IMR-90 (cell line): ENCODE measurements around the gene ASB12. TPM values are rescaled to one million over a fixed set of nuclear protein-coding genes. Genes with fewer than 3 reads are reported as not detected.
"Not testable (repeated sequence)": the region's sequence is repeated elsewhere in the genome, so short reads cannot be mapped to it uniquely, and the experiment has no call there.

Source experiments
- ATAC-seq: fragments of 200-7000 bp; cut with Tn5 transposase; 2 replicates; pipeline ENCODE4 v1.9.1; 2020; ENCODE audit warnings: low read depth, mild to moderate bottlenecking, moderate library complexity
- BruUV-seq: library from RNA; stranded (reverse); fragments of 400-500 nt; replicated peaks from 2 replicates; lab custom pipeline; 2021; lab: Mats Ljungman, UMichigan
- CTCF ChIA-PET: fragments of 300-600 bp; formaldehyde crosslinking; extraction: SDS; loops from one replicate; lab custom pipeline; 2021; ENCODE audit warnings: antibody characterized with exemption; lab: Yijun Ruan, JAX
- POLR2A ChIA-PET: fragments of 300-600 bp; sonication (Branson Sonifier 250); formaldehyde crosslinking; loops from one replicate; lab custom pipeline; 2022; ENCODE audit warnings: antibody characterized with exemption; ENCODE audit not compliant: unreplicated experiment; lab: Charles Lee
- DNase-seq: peaks from one replicate; pipeline ENCODE4 v3.0.0; 2013
- H2AFZ ChIP-seq: replicated peaks from 2 replicates; pipeline ENCODE3; 2013; ENCODE audit warnings: low read length, mild to moderate bottlenecking; ENCODE audit not compliant: poor library complexity
- H2AK5ac ChIP-seq: 2 replicates; pipeline ENCODE4 v1.6.1; 2013; ENCODE audit warnings: low read depth, low read length, inconsistent platforms
- H2AK9ac ChIP-seq: replicated peaks from 2 replicates; pipeline ENCODE3; 2013; ENCODE audit warnings: mild to moderate bottlenecking, low read depth, low read length, moderate library complexity; ENCODE audit not compliant: poor library complexity
- H2BK120ac ChIP-seq: 2 replicates; pipeline ENCODE4 v1.6.1; 2013; ENCODE audit warnings: low read depth, low read length, inconsistent platforms
- H2BK15ac ChIP-seq: 3 replicates; pipeline ENCODE4 v1.6.1; 2013; ENCODE audit warnings: low read depth, low read length, inconsistent platforms
- H2BK20ac ChIP-seq: 2 replicates; pipeline ENCODE4 v1.6.1; 2013; ENCODE audit warnings: low read depth, mild to moderate bottlenecking, inconsistent platforms, low read length, moderate library complexity
- H2BK5ac ChIP-seq: 2 replicates; pipeline ENCODE4 v1.6.1; 2013; ENCODE audit warnings: mild to moderate bottlenecking, low read depth, low read length, inconsistent platforms; ENCODE audit not compliant: poor library complexity, severe bottlenecking
- H3K14ac ChIP-seq: replicated peaks from 2 replicates; pipeline ENCODE4 v1.6.1; 2013; ENCODE audit warnings: low read depth, low read length, inconsistent platforms
- H3K18ac ChIP-seq: 2 replicates; pipeline ENCODE4 v1.6.1; 2013; ENCODE audit warnings: low read depth, low read length, control low read depth
- H3K23ac ChIP-seq: 2 replicates; pipeline ENCODE4 v1.6.1; 2013; ENCODE audit warnings: low read depth, low read length, inconsistent platforms
- H3K27ac ChIP-seq: 2 replicates; pipeline ENCODE4 v1.5.1; 2013; ENCODE audit warnings: mild to moderate bottlenecking, control low read depth, low read length; ENCODE audit not compliant: insufficient read depth
- H3K27me3 ChIP-seq: 2 replicates; pipeline ENCODE4 v1.6.1; 2013; ENCODE audit warnings: low read length; ENCODE audit not compliant: control insufficient read depth, insufficient read depth
- H3K36me3 ChIP-seq: 2 replicates; pipeline ENCODE4 v1.6.1; 2013; ENCODE audit warnings: low read length, mixed read lengths; ENCODE audit not compliant: control insufficient read depth, insufficient read depth
- H3K4ac ChIP-seq: 2 replicates; pipeline ENCODE4 v1.6.1; 2013; ENCODE audit warnings: low read depth, low read length, inconsistent platforms
- H3K4me1 ChIP-seq: 2 replicates; pipeline ENCODE4 v1.6.1; 2013; ENCODE audit warnings: low read length, mixed read lengths; ENCODE audit not compliant: control insufficient read depth, insufficient read depth
- H3K4me2 ChIP-seq: 2 replicates; pipeline ENCODE4 v1.6.1; 2013; ENCODE audit warnings: low read depth, mild to moderate bottlenecking, control low read depth, low read length, moderate library complexity
- H3K4me3 ChIP-seq: 2 replicates; pipeline ENCODE4 v1.5.1; 2013; ENCODE audit warnings: low read depth, mild to moderate bottlenecking, control low read depth, low read length, moderate library complexity; ENCODE audit not compliant: insufficient read depth
- H3K56ac ChIP-seq: 2 replicates; pipeline ENCODE4 v1.6.1; 2013; ENCODE audit warnings: low read length, inconsistent platforms; ENCODE audit not compliant: insufficient read depth; ENCODE audit errors: extremely low read depth
- H3K79me1 ChIP-seq, 2 experiments: 2 replicates each; pipeline ENCODE4 v1.6.1; 2013; ENCODE audit warnings: low read length in 2 of 2, inconsistent platforms in 1 of 2, low read depth in 1 of 2
- H3K9ac ChIP-seq: 2 replicates; pipeline ENCODE4 v1.6.1; 2013; ENCODE audit warnings: low read depth, low read length, control low read depth
- H3K9me1 ChIP-seq: 2 replicates; pipeline ENCODE4 v1.6.1; 2013; ENCODE audit warnings: low read length, inconsistent platforms; ENCODE audit not compliant: insufficient read depth
- H3K9me3 ChIP-seq: 2 replicates; pipeline ENCODE4 v1.6.1; 2013; ENCODE audit warnings: low read length; ENCODE audit not compliant: control insufficient read depth, insufficient read depth
- H4K20me1 ChIP-seq: 2 replicates; pipeline ENCODE4 v1.6.1; 2013; ENCODE audit warnings: low read length, inconsistent platforms; ENCODE audit not compliant: insufficient read depth
- H4K5ac ChIP-seq: 2 replicates; pipeline ENCODE4 v1.6.1; 2013; ENCODE audit warnings: mild to moderate bottlenecking, low read depth, low read length, control low read depth
- H4K8ac ChIP-seq, 2 experiments: 2 replicates each; pipeline ENCODE4 v1.6.1; 2013; ENCODE audit warnings: low read depth in 2 of 2, low read length in 2 of 2, control low read depth in 1 of 2, inconsistent platforms in 1 of 2
- H4K91ac ChIP-seq: 2 replicates; pipeline ENCODE4 v1.6.1; 2013; ENCODE audit warnings: low read depth, low read length, inconsistent platforms; ENCODE audit not compliant: insufficient read depth
- CEBPB ChIP-seq: IDR thresholded peaks from 2 replicates; pipeline ENCODE4 v1.6.1; 2012; ENCODE audit warnings: low read depth, low read length, improper control_type of control experiment
- CTCF ChIP-seq: conservative IDR thresholded peaks from 2 replicates; pipeline ENCODE4 v1.5.1; 2012; ENCODE audit warnings: mild to moderate bottlenecking, low read depth, low read length, improper control_type of control experiment
- FOS ChIP-seq: fragments of 150-350 bp; IDR thresholded peaks from 2 replicates; pipeline ENCODE4 v1.6.1; 2016; ENCODE audit warnings: low read depth, low read length
- MXI1 ChIP-seq: IDR thresholded peaks from 2 replicates; pipeline ENCODE4 v1.6.1; 2012; ENCODE audit warnings: low read depth, mild to moderate bottlenecking, low read length, moderate library complexity, borderline replicate concordance
- SMC3 ChIP-seq: fragments of 150-350 bp; IDR thresholded peaks from 2 replicates; pipeline ENCODE4 v1.6.1; 2016; ENCODE audit warnings: low read depth, mild to moderate bottlenecking, antibody characterized with exemption, low read length, moderate library complexity
- USF2 ChIP-seq: fragments of 150-350 bp; IDR thresholded peaks from 2 replicates; pipeline ENCODE4 v1.6.1; 2017; ENCODE audit warnings: mild to moderate bottlenecking, antibody characterized with exemption, low read length, low read depth
- WGBS, 2 experiments: methylation state at CpG; one replicate each; pipeline versions ENCODE4 v1.1.5 to v1.1.7; 2013; ENCODE audit warnings: missing lambda C conversion rate in 2 of 2; ENCODE audit not compliant: insufficient read length in 1 of 2; ENCODE audit errors: extremely low coverage in 2 of 2; 5-methylcytosine and 5-hydroxymethylcytosine counted together
- dilution Hi-C: fragments of 300-500 bp; cut with HindIII; formaldehyde crosslinking; loops from one replicate; pipeline ENCODE4 v1.14.3; 2018; ENCODE audit warnings: low sequenced_read_pairs; ENCODE audit not compliant: unreplicated experiment
- in situ Hi-C: fragments of 300-500 bp; cut with MboI; formaldehyde crosslinking; loops from 3 replicates; pipeline ENCODE4 v1.14.3; 2019; ENCODE audit warnings: low sequenced_read_pairs, inconsistent platforms, mixed read lengths
- intact Hi-C: fragments of 100-400 bp; cut with micrococcal nuclease; formaldehyde crosslinking; loops from 2 replicates; pipeline ENCODE4 v1.10.0; 2022
- polyA plus RNA-seq, 3 experiments: library from polyadenylated mRNA; depleted of rRNA; stranded (reverse); fragments of >200 nt; gene quantifications; 2 replicates each; pipeline ENCODE4 v1.2.3, GENCODE V29; 2012; ENCODE audit warnings: low replicate concordance in 1 of 3
- total RNA-seq: library from RNA; depleted of rRNA; stranded (reverse); fragments of >200 nt; gene quantifications from 2 replicates; pipeline ENCODE4 v1.2.3, GENCODE V29; 2012

The ASB12 gene
- total and polyA plus RNA-seq, 2 of the 4 experiments (the other 2 are of a cell fraction): not detected

GRCh38 chrX:64218023-64218422 is 12.4 kb downstream of the ASB12 start:
- Histone ChIP-seq H3K9me3 (no peaks in the 10 kb centered on the region), H4K91ac (no peak overlapping the region), H3K23ac (no peak overlapping the region), H2AFZ (no peak overlapping the region), H3K4me3 (no peak overlapping the region), H3K9ac (no peak overlapping the region), H2BK20ac (no peak overlapping the region), H2BK15ac (no peak overlapping the region), H2AK9ac (no peak overlapping the region), H2AK5ac (no peak overlapping the region), H2BK120ac (no peak overlapping the region), H3K9me1 (no peaks in the 10 kb centered on the region), H4K5ac (no peak overlapping the region), H3K4ac (no peak overlapping the region), H3K56ac (no peak overlapping the region), H4K8ac (no peak overlapping the region), H3K14ac (no peak overlapping the region), H4K20me1 (no peaks in the 10 kb centered on the region), H3K18ac (no peak overlapping the region), H3K79me1 (no peaks in the 10 kb centered on the region), H3K27ac (no peak overlapping the region), H3K4me2 (no peak overlapping the region), H3K27me3 (no peaks in the 10 kb centered on the region), H3K36me3 (no peaks in the 10 kb centered on the region), H2BK5ac (no peak overlapping the region), H3K4me1 (no peaks in the 10 kb centered on the region)
- ChIA-PET POLR2A (no interaction called here), CTCF (no interaction called here)
- WGBS, 2 experiments: no CpG with 5 or more reads among the region's 4 CpGs
- no peak for TF ChIP-seq FOS
- no peak for TF ChIP-seq CEBPB
- TF ChIP-seq USF2: no peak
- TF ChIP-seq SMC3: no peak
- no peak for TF ChIP-seq CTCF
- TF ChIP-seq MXI1: no peak
- intact Hi-C loops (no loop called here), in situ Hi-C loops (no loop called here), dilution Hi-C loops (no loop called here)
- no TSS peak for BruUV-seq
- DNase-seq: no peak
- ATAC-seq: no peak

GRCh38 chrX:64213989-64214388 is 16.4 kb downstream of the ASB12 start:
- H2BK120ac ChIP-seq, intact Hi-C loops, H3K56ac ChIP-seq, H4K8ac ChIP-seq, H3K4ac ChIP-seq, ATAC-seq, H4K20me1 ChIP-seq, H3K18ac ChIP-seq, DNase-seq, H3K79me1 ChIP-seq, H3K23ac ChIP-seq, dilution Hi-C loops, H3K27me3 ChIP-seq, H2BK15ac ChIP-seq, H3K4me2 ChIP-seq, in situ Hi-C loops, POLR2A ChIA-PET, H3K4me3 ChIP-seq, H3K9me1 ChIP-seq, CTCF ChIA-PET, H3K9ac ChIP-seq, H2AFZ ChIP-seq, H4K5ac ChIP-seq, H3K14ac ChIP-seq, H2AK5ac ChIP-seq, H2AK9ac ChIP-seq, H4K91ac ChIP-seq, H3K9me3 ChIP-seq, H3K4me1 ChIP-seq, H2BK5ac ChIP-seq, BruUV-seq, H2BK20ac ChIP-seq, H3K27ac ChIP-seq, H3K36me3 ChIP-seq: not testable (repeated sequence)
